Type B pancreatic cell (in vitro differentiated cells): ENCODE data around the gene FAM89A. TPM values are rescaled to one million over a fixed set of nuclear protein-coding genes. Genes with fewer than 3 reads are reported as not detected.
"Not testable (repeated sequence)": the region's sequence is repeated elsewhere in the genome, so short reads cannot be mapped to it uniquely, and the experiment has no call there.

ENCODE experiments used
- DNase-seq: peaks from one replicate; pipeline ENCODE4 v3.0.0; 2021; ENCODE audit warnings: mixed read lengths; ENCODE audit not compliant: unreplicated experiment; ENCODE audit errors: extremely low spot score
- H3K27ac Mint-ChIP-seq: 2 replicates; pipeline ENCODE4 v1.8.0; 2021; ENCODE audit warnings: mild to moderate bottlenecking, mixed read lengths
- H3K27me3 Mint-ChIP-seq: 2 replicates; pipeline ENCODE4 v1.8.0; 2021; ENCODE audit warnings: mixed read lengths
- H3K36me3 Mint-ChIP-seq: 2 replicates; pipeline ENCODE4 v1.8.0; 2021; ENCODE audit warnings: mixed read lengths
- H3K4me1 Mint-ChIP-seq: one replicate; pipeline ENCODE4 v1.8.0; 2021; ENCODE audit warnings: mixed read lengths; ENCODE audit not compliant: unreplicated experiment
- H3K4me3 Mint-ChIP-seq: 2 replicates; pipeline ENCODE4 v1.8.0; 2021; ENCODE audit warnings: mild to moderate bottlenecking, mixed read lengths
- H3K9me3 Mint-ChIP-seq: 2 replicates; pipeline ENCODE4 v1.8.0; 2021; ENCODE audit warnings: mixed read lengths
- total RNA-seq: library from RNA; stranded (reverse); gene quantifications from 2 replicates; pipeline ENCODE4 v1.2.1, GENCODE V29; 2021; ENCODE audit warnings: low replicate concordance
- TF ChIP-seq, protein P1 (sequence below): fragments of 200-600 bp; sonication (generic); conservative IDR thresholded peaks from 2 replicates; pipeline ENCODE4 v1.5.0; 2021; ENCODE audit warnings: antibody characterized with exemption, mild to moderate bottlenecking

FAM89A gene
- total RNA-seq, 1 donor from 2014 or later, result 11.9 TPM

GRCh38 chr1:231037585-231038517 lies 2.2 kb downstream of the FAM89A start:
- Mint-ChIP-seq H3K4me1 (peaks cover 16% of the 10 kb centered on the region), H3K27ac (peak overlapping the region; percentile 65), H3K4me3 (peak overlapping the region; percentile 87), H3K27me3 (peaks cover 6% of the 10 kb centered on the region), H3K9me3 (no peaks in the 10 kb centered on the region), H3K36me3 (peaks cover 7% of the 10 kb centered on the region)
- no peak for DNase-seq
- TF ChIP-seq, protein P1, sequence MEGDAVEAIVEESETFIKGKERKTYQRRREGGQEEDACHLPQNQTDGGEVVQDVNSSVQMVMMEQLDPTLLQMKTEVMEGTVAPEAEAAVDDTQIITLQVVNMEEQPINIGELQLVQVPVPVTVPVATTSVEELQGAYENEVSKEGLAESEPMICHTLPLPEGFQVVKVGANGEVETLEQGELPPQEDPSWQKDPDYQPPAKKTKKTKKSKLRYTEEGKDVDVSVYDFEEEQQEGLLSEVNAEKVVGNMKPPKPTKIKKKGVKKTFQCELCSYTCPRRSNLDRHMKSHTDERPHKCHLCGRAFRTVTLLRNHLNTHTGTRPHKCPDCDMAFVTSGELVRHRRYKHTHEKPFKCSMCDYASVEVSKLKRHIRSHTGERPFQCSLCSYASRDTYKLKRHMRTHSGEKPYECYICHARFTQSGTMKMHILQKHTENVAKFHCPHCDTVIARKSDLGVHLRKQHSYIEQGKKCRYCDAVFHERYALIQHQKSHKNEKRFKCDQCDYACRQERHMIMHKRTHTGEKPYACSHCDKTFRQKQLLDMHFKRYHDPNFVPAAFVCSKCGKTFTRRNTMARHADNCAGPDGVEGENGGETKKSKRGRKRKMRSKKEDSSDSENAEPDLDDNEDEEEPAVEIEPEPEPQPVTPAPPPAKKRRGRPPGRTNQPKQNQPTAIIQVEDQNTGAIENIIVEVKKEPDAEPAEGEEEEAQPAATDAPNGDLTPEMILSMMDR, result no peak

DNA sequence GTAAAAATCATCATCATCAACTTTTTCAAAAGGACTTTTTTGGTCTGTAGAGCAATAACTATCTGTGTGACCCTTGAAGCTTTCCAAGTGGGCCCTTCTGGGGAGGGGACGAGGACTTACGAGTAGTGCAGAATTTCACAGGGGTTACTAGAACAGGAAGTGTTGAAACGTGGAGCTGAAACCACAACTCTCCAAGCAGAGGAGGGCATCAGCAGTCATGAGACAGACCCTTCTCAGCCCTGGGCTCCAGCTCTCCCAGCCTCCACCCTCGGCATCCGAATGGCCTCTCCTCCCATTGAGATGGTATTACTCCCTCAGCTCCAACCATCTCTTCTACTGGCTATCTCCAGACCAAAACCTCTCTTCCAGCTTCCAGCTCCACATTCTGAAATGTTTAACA lies 3.6 kb downstream of the FAM89A start:
- Mint-ChIP-seq H3K4me3 (no peak overlapping the region), H3K27me3 (peaks cover 5% of the 10 kb centered on the region), H3K4me1 (peaks cover 15% of the 10 kb centered on the region), H3K27ac (no peak overlapping the region), H3K9me3 (no peaks in the 10 kb centered on the region), H3K36me3 (peaks cover 7% of the 10 kb centered on the region)
- TF ChIP-seq, protein P1, result no peak
- no peak for DNase-seq

DNA sequence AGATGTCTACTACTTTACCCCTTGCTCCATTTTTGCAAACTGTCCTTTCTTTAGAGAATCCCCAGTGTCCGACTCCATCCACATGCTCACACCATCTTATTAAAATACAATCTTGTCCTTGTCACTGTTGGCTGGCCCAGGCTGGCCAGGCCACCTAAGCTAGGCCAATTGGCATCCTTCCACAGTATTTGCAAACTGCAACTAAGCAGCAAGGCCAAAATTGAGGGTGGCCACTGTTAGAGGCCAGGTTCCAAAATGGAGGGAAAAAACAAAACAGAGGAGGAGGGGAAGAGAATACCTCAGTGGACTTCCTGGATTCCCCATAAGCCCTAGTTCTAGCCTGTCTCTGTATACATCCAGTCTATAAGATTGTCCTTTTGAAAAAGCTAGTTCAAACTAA lies 4.3 kb downstream of the FAM89A start:
- TF ChIP-seq, protein P1, result no peak
- H3K27ac Mint-ChIP-seq, result no peak overlapping the region
- peaks cover 2% of the 10 kb centered on the region for H3K27me3 Mint-ChIP-seq
- peaks cover 11% of the 10 kb centered on the region for H3K4me1 Mint-ChIP-seq
- no peaks in the 10 kb centered on the region for H3K9me3 Mint-ChIP-seq
- H3K4me3 Mint-ChIP-seq, result no peak overlapping the region
- DNase-seq, result no peak
- H3K36me3 Mint-ChIP-seq, result peaks cover 10% of the 10 kb centered on the region

- H3K4me1 Mint-ChIP-seq, result peaks cover 8% of the 10 kb centered on the region
- H3K27me3 Mint-ChIP-seq, result peaks cover 2% of the 10 kb centered on the region
- H3K9me3 Mint-ChIP-seq, result no peaks in the 10 kb centered on the region
- TF ChIP-seq, protein P1, result no peak
- H3K36me3 Mint-ChIP-seq, result peaks cover 16% of the 10 kb centered on the region
- H3K4me3 Mint-ChIP-seq, result no peak overlapping the region
- no peak for DNase-seq
- no peak overlapping the region for H3K27ac Mint-ChIP-seq
Measured at GRCh38 chr1:231032963-231033362, 7.1 kb downstream of the FAM89A start.

DNA sequence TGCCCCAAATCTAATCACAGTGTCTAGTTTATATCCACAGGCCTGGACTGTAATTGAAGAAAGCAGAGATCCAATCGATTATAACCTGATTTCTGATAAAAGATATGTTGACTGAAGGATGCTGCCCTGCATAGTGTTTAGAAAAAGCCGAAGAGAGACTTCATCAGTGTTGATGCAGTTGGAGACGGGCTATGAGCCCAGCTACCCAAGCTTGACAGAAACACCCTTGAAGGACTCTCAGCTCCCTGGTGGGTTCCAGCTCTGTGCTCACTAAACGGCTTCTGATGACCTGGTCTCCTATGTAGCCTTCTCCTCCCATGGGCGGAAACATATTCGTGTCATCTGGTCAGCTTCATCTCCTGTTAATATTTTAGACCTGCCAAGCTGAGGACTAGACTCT lies 10.2 kb downstream of the FAM89A start:
- Mint-ChIP-seq H3K4me1 (peaks cover 15% of the 10 kb centered on the region), H3K27me3 (no peaks in the 10 kb centered on the region)
- no peak for DNase-seq

DNA sequence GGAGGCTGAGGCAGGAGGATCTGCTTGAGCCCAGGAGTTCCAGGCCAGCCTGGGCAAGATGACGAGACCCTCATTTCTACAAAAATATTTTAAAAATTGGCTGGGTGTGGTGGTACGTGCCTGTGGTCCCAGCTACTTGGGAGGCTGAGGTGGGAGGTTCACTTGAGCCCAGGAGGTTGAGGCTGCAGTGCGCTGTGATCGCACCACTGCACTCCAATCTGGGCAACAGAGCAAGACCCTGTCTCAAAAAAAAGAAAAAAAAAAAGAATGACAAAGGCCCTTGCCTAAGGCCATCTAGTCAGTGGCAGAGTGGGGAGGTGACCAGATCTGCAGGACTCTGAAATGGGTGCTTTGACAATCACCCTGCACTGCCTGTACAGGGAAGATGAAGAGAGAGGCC lies 10.8 kb downstream of the FAM89A start:
- H3K4me3 Mint-ChIP-seq, DNase-seq, H3K27me3 Mint-ChIP-seq, H3K9me3 Mint-ChIP-seq, H3K27ac Mint-ChIP-seq: not testable (repeated sequence)
- Mint-ChIP-seq H3K36me3 (peaks cover 24% of the 10 kb centered on the region), H3K4me1 (peaks cover 15% of the 10 kb centered on the region)

More for the DNA sequence above, 10.2 kb downstream of the FAM89A start:
- H3K9me3 Mint-ChIP-seq, result no peaks in the 10 kb centered on the region
- H3K27ac Mint-ChIP-seq, result no peak overlapping the region
- H3K4me3 Mint-ChIP-seq, result no peak overlapping the region
- H3K36me3 Mint-ChIP-seq, result peaks cover 24% of the 10 kb centered on the region
- TF ChIP-seq, protein P1, result no peak
